Gastrocnemius medialis (tissue), 4 donors: ENCODE results near the gene RIC8B.

Source experiments
- CTCF ChIP-seq, 5 experiments: fragments of 450-650 bp in 3 of 5; fragments of 200-600 bp in 2 of 5; sonication (generic) in 2 of 5; IDR thresholded peaks in 4 of 5; conservative IDR thresholded peaks in 1 of 5; 1 replicate in 4 of 5; 2 replicates in 1 of 5; pipeline ENCODE4 v1.5.1; 2016 to 2019; ENCODE audit warnings: antibody characterized with exemption in 5 of 5, mild to moderate bottlenecking in 3 of 5, moderate library complexity in 3 of 5
- POLR2A ChIP-seq, 2 donors: fragments of 450-650 bp; IDR thresholded peaks; one replicate each; pipeline ENCODE4 v1.6.1; 2017; ENCODE audit warnings: antibody characterized with exemption in 2 of 2, mild to moderate bottlenecking in 2 of 2, moderate library complexity in 2 of 2

- TF ChIP-seq CTCF (IDR thresholded peaks at IDR 0.05 in 4 of 5, conservative IDR thresholded peaks at IDR 0.05 in 1 of 5) (no peak), POLR2A (IDR thresholded peaks at IDR 0.05) (no peak)
These were observed 140.5 kb downstream of the RIC8B start for GRCh38 chr12:106914796-106915634.
